Activated CD4-positive, alpha-beta T cell treated with anti-CD3 and anti-CD28 coated beads, Interleukin-2, amount 50 U/mL, for 16 hours (primary cell): Measurements from ENCODE around the gene ZFR2.
A peak's percentile ranks its signal among the peaks of the same experiment; 100 is the strongest.
"Not testable (repeated sequence)": the region's sequence is repeated elsewhere in the genome, so short reads cannot be mapped to it uniquely, and the experiment has no call there.

Experiments used
- DNase-seq: peaks from one replicate; pipeline ENCODE4 v3.0.0-alpha.2; 2020

The ZFR2 gene

GRCh38 chr19:3835055-3835435 is 33.8 kb downstream of the ZFR2 start:
- no peak for DNase-seq

- DNase-seq = no peak
Observed at GRCh38 chr19:3834349-3835054, 34.3 kb downstream of the ZFR2 start.

GRCh38 chr19:3833578-3834348 is 35.1 kb downstream of the ZFR2 start:
- DNase-seq = no peak

GRCh38 chr19:3832001-3832400 is 36.8 kb downstream of the ZFR2 start:
- DNase-seq = no peak

GRCh38 chr19:3831601-3832000 is 37.2 kb downstream of the ZFR2 start:
- no peak for DNase-seq

- no peak for DNase-seq
Observed at GRCh38 chr19:3830621-3831589, 37.9 kb downstream of the ZFR2 start.

GRCh38 chr19:3827306-3827705 is 41.5 kb downstream of the ZFR2 start:
- no peak for DNase-seq

GRCh38 chr19:3826163-3826562 is 42.7 kb downstream of the ZFR2 start:
- no peak for DNase-seq

GRCh38 chr19:3825286-3825956 is 43.4 kb downstream of the ZFR2 start:
- DNase-seq = no peak

- no peak for DNase-seq
Observed at GRCh38 chr19:3823350-3823713, 45.5 kb downstream of the ZFR2 start.

GRCh38 chr19:3822683-3823349 is 46.0 kb downstream of the ZFR2 start:
- DNase-seq = no peak

GRCh38 chr19:3821857-3822364 is 46.9 kb downstream of the ZFR2 start:
- DNase-seq = peak; percentile 88

- no peak for DNase-seq
Observed at GRCh38 chr19:3821156-3821555, 47.7 kb downstream of the ZFR2 start.

- DNase-seq = no peak
Observed at GRCh38 chr19:3819989-3820388, 48.8 kb downstream of the ZFR2 start.

GRCh38 chr19:3818918-3819317 is 49.9 kb downstream of the ZFR2 start:
- DNase-seq = no peak

GRCh38 chr19:3818466-3818865 is 50.4 kb downstream of the ZFR2 start:
- peak; percentile 37 for DNase-seq

GRCh38 chr19:3817761-3818160 is 51.1 kb downstream of the ZFR2 start:
- DNase-seq = no peak

GRCh38 chr19:3816566-3817218 is 52.1 kb downstream of the ZFR2 start:
- DNase-seq = no peak

GRCh38 chr19:3816148-3816547 is 52.7 kb downstream of the ZFR2 start:
- DNase-seq = not testable (repeated sequence)

- no peak for DNase-seq
Observed at GRCh38 chr19:3814648-3815047, 54.2 kb downstream of the ZFR2 start.
